NK-92 (cell line): ENCODE results near the gene WNT7A.
"Not testable (repeated sequence)": the region's sequence is repeated elsewhere in the genome, so short reads cannot be mapped to it uniquely, and the experiment has no call there.

Source experiments
- DNase-seq: peaks from one replicate; lab custom pipeline; 2025; ENCODE audit not compliant: unreplicated experiment; lab: John Stamatoyannopoulos, UW

Gene WNT7A

DNA sequence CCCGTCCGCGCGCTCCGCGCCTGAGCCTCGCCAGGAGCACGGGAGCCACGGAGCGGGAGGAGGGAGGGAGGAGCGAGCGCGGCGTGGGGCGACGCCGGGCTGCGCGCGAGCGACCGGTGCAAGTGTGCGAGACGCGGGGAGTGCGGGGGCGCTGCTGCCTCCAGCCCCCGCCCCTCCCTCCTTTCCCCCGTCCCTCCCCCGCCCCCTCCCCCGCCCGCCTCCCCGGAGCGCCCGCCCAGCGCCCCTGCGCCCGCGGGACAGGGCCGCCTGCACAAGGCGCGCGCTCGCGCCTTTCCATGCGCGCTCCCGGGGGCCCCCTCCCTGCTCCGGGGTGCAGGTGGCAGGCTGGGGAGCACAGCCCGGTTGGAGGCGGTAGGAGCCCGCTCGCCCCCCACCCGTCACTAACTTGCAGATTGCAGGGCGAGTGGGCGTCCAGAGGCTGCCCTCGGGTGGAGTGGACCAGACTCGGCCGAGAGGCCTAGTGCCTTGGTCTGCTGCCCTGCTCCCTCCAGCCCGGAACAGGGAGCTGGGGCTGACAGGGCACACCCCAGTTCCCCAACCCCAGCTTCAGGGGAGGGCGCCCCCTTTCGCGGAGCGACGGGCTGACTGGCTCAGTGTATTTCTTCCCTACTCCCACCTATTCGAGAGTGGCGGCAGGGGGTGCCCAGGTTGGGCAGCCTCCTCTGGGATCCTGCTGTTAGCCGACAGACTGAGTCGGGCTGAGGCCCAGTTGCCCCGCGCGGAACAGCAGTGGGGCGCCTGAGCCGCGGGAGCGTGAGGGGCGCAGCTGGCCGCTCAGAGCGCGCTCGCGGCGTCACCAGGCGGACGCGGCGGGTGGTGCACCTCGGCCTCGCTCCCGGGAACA, at the start of gene WNT7A:
WNT7A (minus strand) TSS at position 126 of the 865 bp plus-strand sequence. CDS start 255 bp downstream, outside the sequence.
- no peak for DNase-seq

DNA sequence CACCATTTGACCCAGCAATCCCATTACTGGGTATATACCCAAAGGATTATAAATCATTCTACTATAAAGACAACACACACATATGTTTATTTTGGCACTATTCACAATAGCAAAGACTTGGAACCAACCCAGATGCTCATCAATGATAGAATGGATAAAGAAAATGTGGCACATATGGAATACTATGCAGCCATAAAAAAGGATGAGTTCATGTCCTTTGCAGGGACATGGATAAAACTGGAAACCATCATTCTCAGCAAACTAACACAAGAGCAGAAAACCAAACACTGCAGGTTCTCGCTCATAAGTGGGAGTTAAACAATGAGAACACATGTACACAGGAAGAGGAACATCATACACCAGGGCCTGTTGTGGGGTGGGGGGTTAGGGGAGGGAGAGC, 48.9 kb upstream of the WNT7A start:
- DNase-seq, result not testable (repeated sequence)

DNA sequence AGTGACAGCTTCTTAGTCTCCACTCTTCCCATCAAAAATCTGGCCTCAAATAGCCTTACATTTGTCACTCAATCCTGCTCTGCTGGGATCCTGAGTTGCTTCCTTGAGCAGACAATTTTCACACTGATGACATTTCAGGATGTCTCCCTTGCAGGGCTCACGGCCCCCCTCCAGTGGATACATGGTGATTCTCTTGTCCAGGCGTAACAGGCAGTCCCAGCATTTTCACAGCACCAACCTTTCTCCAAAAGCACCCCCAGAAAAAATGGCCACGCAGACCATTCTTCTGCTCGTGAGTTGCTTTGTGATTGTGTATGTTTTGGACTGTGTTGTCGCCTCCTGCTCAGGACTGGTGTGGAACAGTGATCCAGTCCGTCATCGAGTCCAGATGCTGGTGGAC, 47.4 kb upstream of the WNT7A start:
- no peak for DNase-seq

DNA sequence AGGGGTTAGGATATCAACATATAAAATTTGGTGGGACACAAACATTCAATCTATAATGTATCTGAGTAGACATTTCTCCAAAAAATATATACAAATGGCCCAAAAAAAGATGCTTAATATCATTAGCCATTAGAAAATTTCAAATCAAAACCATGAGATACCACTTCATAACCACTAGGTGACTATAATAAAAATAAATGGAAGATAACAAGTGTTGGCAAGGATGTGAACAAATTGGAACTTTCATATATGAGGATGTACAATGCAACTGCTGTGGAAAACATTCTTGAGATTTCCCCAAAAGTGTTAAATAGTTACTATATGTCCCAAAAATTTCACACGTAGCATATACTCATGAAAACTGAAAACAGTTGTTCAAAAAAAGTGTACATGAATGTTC, 36.5 kb upstream of the WNT7A start:
- DNase-seq, result no peak

DNA sequence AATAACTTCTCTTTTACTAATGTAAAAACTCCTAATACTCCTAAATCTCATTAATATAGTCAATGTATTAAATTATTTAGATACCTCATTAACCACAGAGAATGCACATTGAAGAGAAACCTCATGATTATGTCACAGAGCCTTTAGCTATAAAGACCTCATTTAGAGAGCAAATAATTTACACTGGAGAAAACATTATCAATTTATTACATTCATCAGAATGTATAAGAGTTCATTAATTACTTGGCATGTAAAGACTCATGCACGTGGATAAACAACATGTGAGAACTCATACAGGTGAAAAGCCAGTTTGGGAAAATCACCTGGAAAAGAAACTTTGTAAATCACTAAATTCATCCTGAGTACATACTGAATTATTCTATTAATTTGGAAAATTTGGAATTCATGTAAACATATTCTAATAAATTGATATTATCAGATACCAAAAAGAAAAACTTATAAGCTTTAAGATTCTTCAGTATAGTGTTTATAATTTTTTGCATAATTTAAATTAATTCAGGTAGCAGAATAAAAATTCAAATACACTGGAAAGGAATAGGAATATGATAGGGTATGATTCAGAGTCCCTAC, 22.9 kb upstream of the WNT7A start:
- DNase-seq, result no peak

DNA sequence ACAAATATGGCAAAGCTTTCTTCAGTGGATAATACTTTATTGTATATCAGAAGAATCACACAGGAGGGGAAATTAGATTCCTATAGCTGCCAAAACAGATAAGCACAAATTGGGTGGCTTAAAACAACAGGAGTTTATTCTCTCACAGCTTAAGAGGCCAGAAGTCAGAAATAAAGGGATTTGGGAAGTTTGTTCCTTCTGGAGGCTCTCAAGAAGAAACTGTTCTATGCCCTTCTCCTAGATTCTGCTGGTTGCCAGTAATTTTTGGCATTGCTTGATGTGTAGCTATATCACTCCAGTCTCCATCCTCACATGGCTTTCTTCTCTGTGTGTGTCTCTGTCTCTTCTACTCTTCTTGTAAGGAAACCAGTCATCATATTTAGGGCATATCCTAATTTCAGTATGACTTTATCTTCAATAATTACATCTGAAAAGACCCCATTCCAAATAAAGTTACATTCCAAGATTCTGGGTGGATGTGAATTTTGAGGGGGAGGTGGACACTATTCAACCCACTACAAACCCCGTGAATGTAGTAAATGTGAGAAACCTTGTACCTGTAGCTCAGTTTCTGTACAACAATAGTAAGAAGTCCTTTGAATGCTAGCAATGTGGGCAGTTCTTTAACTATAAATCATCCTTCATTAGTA, 22.2 kb upstream of the WNT7A start:
- DNase-seq, result no peak

DNA sequence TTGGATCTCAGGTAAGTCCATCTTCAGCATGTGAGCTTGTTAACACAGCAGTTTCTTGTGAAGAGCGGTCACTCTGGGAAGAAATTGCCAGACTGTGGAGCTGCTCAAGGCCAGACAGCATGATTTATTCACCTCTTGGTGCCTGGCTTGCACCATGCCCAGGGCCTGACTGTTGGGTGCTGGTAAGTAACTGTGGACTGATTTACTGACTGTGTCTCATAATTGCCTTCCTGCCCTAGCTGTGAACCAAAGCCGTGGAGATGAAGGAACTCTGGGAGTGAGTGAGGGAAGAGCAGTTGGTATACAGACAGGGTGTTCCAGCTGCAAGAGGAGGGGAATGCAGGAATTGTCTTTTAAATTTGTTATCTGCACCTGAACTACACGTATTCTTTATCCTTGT, 18.5 kb upstream of the WNT7A start:
- no peak for DNase-seq

DNA sequence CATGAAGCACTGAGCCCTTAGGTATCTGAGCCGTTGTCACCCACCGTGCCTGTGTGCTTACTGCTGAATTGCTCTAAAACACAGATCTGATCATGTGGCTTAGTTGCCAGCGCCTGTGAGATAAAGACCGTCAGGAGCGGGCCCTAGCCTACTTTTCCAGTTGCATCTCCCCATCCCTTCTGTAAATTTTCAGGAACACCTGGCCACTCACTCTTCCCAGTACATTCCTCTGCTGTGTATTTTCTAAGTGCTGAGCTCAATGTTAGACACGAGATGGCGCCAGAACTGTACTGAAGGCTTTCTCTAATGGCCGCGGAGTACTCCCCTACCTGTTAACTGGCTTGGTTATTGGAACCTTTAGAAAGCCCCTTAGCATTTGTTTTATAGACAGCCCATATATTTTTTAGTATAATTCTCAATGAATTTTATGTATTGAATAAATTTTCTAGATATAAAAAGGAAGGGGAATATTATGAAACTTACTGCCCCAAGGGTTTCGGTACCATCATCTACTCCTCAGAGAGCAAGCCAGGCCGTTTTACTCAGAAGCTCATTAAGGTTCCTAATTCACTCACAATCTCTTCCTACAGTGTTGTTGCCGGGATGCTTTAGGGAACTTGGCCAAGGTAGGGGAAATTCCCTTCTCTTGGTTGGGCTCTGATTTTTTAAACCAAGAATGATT, 16.7 kb upstream of the WNT7A start:
- no peak for DNase-seq

DNA sequence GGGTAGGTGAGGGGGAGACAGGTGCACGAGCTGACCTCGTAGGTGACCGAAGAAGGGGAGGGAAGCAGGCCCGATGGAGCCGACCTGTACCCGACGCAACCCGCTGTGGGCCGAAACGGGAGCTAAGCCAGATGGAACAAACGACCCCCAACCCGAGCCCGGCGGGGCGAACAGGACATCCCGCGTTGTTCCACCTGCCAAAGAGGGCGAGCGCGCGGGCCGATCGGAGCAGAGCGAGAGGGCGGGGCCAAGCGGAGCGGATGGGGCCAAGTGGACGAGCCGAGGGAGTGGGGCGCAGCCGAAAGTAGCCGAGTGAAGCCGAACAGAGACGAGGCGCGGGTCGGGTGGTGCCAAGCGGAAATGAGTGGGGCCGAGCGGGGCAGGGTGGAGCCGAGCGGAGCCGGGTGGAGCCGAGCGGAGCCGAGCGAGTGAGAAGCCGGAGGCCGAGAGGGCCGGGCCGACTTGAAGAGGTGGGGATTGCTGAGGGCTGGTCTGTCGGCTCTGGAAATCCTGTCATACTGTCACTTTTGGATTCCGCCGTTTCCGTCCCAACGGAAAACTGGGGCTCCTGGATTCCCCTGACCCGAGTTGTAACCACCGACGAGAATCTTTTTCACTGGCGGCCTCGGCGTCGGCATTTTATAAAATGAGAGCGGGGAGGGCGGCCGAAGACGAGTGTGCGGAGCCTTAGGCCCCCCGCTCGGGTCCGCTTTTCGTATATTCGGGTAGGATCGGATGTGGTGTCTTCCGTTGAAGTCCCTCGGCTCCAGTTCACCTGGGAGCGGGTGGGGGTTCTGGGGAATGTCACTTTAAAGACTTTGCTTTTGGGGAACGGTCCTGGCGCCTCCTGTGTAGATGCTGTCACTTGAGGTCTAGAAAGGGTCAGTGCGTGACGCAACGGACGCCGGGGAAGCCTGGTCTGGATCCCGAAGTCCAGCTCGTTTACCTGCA, 15.6 kb upstream of the WNT7A start:
- DNase-seq, result peak; percentile 63

DNA sequence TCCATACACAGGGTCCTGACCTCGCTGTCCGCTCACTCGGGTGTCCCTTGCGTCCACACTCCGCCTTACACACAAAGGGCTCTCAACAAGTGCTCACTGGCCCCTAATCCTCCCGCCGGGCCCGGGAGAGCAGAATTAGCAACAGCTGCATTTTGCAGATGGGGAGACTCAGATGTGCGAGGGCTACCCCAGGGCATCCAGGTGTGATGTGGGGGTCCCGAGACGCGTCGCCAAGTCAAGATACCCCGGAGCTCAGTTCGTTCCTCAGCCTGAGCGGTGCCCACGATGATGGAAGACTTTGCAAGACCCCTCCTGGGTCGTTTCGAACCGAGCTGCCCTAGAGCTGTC, 14.9 kb upstream of the WNT7A start:
- no peak for DNase-seq

DNA sequence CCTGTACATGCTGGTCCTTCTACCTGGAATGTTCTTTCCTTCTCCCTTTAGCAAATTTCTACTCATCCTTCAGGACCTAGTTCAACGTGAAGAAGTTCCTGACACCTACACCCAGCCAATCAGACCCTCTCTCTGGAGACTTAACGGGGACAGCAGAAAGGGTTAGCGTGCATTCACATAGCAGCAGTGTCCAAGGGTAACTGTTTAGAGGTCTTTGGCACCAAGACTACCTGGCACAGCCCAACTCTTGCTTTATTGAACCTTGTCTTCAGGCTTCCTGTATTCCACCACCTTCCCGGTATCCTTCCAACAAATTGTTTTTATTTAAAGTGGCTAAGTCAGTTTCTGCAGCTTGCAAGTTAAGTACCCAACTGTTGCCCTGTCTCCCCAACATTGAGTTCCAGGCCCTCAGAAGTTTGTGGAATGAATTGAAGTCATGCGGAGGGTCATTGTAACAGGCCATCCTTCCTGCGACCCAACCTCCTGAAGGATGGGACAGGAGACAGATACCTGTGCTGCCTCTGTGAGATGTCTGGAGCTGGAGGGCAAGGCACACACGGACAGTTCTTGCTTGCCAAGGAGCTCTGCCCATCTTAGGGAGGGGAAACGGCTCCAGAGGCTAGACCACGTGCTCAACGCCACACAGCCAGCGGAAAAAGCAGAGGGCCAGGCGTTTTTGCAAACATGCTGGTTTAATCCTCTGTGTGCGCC, 14.4 kb upstream of the WNT7A start:
- no peak for DNase-seq

DNA sequence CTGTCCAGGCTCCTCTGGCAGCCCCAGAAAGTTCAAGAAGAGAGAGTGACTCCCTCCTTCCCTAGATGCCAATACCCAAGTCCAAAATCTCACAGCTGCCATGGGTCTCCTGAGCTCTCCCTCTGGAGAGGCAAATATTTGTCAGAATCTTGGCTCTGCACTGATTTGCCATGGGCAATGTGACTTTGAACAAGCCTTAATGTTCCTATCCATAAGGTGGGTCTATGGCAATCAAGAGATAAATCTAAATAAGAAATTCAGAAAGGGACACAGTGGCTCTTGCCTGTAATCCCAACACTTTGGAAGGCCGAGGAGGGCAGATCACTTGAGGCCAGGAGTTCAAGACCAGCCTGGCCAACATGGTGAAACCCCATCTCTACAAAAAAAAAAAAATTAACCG, 12.4 kb upstream of the WNT7A start:
- DNase-seq, result no peak

DNA sequence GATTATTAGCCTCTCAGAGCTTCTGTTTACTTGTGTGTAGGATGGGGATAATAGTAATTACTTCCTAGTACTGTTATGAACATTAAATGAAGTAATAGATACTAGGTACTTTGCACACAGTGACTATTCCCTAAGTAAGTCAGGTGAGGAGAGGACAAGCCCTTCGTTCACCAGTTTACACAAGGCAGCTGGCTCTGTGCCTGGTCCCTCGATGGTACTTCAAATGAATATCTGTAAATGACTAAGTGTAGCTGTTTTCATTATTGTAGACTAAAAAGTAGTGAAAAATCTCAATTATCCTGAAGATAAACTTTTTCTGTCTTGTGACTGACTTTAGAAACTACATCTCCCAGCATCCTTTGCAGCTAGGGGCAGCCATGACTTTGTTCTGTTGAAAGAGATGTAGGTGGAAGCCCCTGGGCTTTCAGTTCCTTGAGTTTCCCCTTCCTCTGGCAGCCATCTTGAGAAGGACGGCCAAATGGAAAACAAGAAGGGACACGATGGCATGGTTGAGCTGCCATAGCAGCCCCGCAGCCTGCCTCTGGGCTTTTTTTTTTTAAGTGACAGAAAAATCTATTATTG, 11.7 kb upstream of the WNT7A start:
- DNase-seq, result no peak

DNA sequence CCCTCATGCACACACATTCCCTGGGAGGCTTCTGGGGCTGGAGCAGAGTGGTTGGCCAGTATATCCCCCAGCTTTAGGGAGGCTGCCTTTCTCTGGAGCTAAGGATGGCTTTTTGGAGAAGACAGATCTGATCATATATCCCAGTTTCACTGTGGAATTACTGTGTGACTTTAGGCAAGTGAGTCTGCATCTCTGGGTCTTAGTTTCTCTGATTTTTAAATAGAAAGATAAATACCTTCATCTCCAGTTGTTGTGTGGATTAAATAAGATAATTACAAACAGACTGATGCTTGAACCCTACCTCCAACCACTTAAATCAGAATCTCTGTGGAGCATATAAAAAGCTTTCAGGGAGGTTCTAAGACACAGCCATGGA, 11.1 kb upstream of the WNT7A start:
- no peak for DNase-seq

DNA sequence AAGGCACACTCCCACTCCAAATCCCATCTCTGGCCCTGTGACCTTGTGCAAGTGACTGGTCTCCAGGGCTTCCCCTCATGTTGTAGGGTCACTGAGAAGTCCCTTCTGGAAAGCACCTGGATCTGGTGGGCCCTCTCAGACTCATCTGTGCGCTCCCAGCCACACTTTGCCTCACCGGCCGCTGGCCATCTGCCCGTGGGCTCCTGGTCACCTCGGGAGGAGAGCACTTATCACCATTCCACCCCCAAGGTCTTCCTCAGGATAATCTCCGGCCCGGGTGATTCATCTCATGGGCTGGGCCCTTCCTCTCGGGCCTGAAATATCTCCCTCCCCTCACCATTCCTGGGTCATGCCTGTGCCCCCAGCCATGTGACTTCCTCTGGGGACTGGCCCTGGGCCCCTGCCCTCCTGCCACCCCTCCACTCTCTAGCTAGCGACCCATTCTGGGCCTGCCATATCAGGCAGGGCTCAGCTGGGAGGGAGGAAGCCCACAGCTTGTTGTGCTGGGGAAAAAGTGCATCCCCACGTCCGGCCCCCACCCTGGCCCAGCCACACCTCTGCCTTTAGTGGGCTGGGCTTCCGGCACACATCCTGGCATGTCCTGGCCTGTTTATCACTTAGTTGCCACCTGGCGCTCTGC, 10.6 kb upstream of the WNT7A start:
- no peak for DNase-seq

DNA sequence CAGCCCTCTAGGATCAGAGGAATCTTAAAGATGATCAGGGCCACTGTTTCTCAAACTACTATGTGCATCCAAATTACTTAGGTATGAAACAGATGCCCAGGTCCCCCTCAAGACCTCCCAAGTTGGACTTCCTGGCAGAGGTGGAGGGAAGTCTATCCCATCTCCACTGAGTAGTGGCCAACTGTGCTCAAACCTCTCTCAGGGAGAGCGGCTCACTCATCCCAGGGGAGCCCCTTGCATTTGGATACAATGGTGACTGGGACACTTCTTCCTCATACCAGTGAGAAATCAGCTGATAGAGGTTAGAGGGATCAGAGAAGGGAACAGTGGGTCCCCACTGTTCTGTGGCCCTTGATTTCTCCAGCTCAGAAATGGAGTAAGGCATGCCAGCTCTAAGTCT, 8.7 kb upstream of the WNT7A start:
- DNase-seq, result no peak

DNA sequence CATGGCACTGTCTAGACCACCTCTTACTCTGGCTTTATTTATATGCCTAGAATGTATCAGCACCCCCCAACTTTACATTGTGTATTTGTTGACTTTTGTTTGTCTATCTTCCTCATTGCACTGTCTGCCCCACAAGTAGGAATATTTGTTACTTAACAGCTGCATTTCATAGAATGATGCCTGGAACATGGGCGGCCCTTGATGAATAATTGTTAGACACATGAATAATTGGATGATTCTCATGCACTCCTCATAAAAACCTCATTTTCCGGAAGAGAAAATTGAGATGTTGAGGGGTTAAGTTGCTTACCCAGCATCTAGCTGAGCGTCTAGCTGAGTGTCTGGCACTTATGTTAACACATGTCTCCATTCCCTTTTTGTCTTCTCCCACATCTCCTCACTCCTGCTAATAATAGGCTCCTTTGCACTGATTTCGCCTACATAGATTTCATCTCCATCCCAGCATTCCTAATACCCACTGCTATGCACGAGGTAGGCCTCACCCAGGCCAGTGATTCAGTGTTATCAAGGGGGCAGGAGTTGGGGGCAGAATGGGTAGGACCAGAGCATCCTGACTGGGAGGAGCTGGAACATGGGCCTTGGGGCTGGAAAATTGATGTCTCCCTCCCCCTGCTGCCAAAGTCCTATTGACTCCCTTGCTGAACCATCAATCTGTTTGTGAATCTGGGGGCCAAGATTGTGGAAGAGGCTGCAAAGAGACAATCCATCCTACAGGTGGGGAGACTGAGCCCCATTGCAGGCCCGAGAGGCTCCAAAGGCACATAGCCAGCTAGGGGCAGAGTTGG, 7.8 kb upstream of the WNT7A start:
- DNase-seq, result no peak

DNA sequence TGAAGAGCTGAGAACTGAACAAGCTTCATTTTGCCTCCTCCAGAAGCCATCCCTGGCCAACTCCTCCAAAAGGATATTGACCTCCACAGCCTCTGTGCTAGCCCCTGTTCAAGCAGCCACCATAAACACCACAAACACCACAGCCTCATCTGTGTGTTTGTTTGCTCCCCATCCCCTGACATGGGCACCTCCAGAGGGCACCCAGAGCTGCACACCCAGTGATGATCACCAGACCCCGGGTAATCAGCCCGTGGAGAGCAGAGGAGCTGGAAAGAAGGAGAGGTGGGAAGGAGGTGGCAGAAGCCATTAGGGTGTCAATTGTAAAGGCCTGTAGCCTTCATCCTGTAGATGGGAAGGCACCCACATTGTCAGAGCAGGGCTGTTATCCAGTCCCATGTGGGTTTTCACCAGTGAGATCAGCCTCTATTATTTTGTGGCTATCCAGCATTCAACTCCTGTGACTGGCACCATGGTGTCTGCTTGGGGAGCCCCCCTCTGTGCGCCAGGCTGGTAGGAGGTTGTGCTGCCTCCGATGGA, 6.8 kb upstream of the WNT7A start:
- DNase-seq, result no peak
